Naive thymus-derived CD8-positive, alpha-beta T cell (primary cell): ENCODE measurements around the gene MAPK12. TPM values are rescaled to one million over a fixed set of nuclear protein-coding genes. Genes with fewer than 3 reads are reported as not detected.

ENCODE experiments used
- ATAC-seq, 2 donors: fragments of 150-1000 bp; cut with Tn5 transposase in 1 of 2; sonication (Bioruptor Pico), chemical (Tn5 transposase) in 1 of 2; 1 replicate in 1 of 2; 2 replicates in 1 of 2; pipeline ENCODE4 v1.10.0; 2021; ENCODE audit warnings: mild to moderate bottlenecking in 2 of 2, moderate library complexity in 2 of 2
- POLR2A ChIA-PET: fragments of 350-600 bp; sonication (Branson Sonifier 250); formaldehyde crosslinking; loops from one replicate; lab custom pipeline; 2021; ENCODE audit warnings: antibody characterized with exemption; lab: Charles Lee
- DNase-seq, 10 donors: peaks; one replicate each; pipeline versions ENCODE4 v3.0.0 to v3.0.0-alpha.2; 2020 to 2022
- H3K27ac Mint-ChIP-seq, 10 donors: one replicate each; pipeline ENCODE4 v1.8.0; 2020 to 2022; ENCODE audit warnings: mild to moderate bottlenecking in 10 of 10, mixed read lengths in 10 of 10, moderate library complexity in 4 of 10, inconsistent platforms in 1 of 10
- H3K27me3 Mint-ChIP-seq, 5 donors: one replicate each; pipeline ENCODE4 v1.8.0; 2021 to 2022; ENCODE audit warnings: mixed read lengths in 5 of 5
- H3K36me3 Mint-ChIP-seq, 3 donors: one replicate each; pipeline ENCODE4 v1.8.0; 2020 to 2022; ENCODE audit warnings: mixed read lengths in 3 of 3, mild to moderate bottlenecking in 2 of 3, inconsistent platforms in 1 of 3
- H3K4me1 Mint-ChIP-seq, 4 donors: one replicate each; pipeline ENCODE4 v1.8.0; 2021 to 2022; ENCODE audit warnings: mixed read lengths in 4 of 4
- H3K4me3 Mint-ChIP-seq, 10 donors: one replicate each; pipeline ENCODE4 v1.8.0; 2020 to 2022; ENCODE audit warnings: mild to moderate bottlenecking in 10 of 10, mixed read lengths in 10 of 10, moderate library complexity in 6 of 10, inconsistent platforms in 1 of 10
- H3K9me3 Mint-ChIP-seq, 9 donors: one replicate each; pipeline ENCODE4 v1.8.0; 2020 to 2022; ENCODE audit warnings: mixed read lengths in 9 of 9, mild to moderate bottlenecking in 3 of 9, inconsistent platforms in 1 of 9, moderate library complexity in 1 of 9
- polyA plus RNA-seq, 3 donors: library from polyadenylated mRNA; unstranded; fragments of 300-500 nt; fragmentation: Illumina TruSeq; gene quantifications; one replicate each; pipeline ENCODE4 v1.2.3, GENCODE V29; 2021
- total RNA-seq, 8 experiments: library from RNA in 2 of 8; stranded (reverse) in 2 of 8; gene quantifications; one replicate each; pipeline ENCODE4 v1.2.3 and lab custom pipeline; 2021 to 2026

Gene MAPK12
- total and polyA plus RNA-seq, 5 experiments from 2014 or later = 0.02 to 2.9 (median 1.1) TPM; not detected in 1

GRCh38 chr22:50243685-50244419 lies 17.6 kb downstream of the MAPK12 start:
- no peaks in the 10 kb centered on the region for H3K27me3 Mint-ChIP-seq

GRCh38 chr22:50242406-50242949 lies 19.0 kb downstream of the MAPK12 start:
- ATAC-seq (no peak), DNase-seq (no peak)
- H3K36me3 Mint-ChIP-seq = peaks cover 0 to 40% (median 4%) of the 10 kb centered on the region in 3 donors
- POLR2A ChIA-PET = interaction anchor here (0.8 to 1.3 kb wide), 6 partner anchors 9 to 290 kb away, joined by 3 to 7 read pairs (median 4); partner anchors contain the start of gene SCO2
- no peaks in the 10 kb centered on the region for H3K9me3 Mint-ChIP-seq
- peak overlapping the region in 9 of 10 donors; percentile 11 to 99 (median 65) for H3K27ac Mint-ChIP-seq
- no peaks in the 10 kb centered on the region for H3K27me3 Mint-ChIP-seq
- H3K4me3 Mint-ChIP-seq = peak overlapping the region; percentile 85 to 100 (median 99)
- peaks cover 14 to 67% (median 34%) of the 10 kb centered on the region in 4 donors for H3K4me1 Mint-ChIP-seq

More at GRCh38 chr22:50243685-50244419, 17.6 kb downstream of the MAPK12 start:
- Mint-ChIP-seq H3K4me1 (peaks cover 11 to 63% (median 31%) of the 10 kb centered on the region in 4 donors), H3K36me3 (peaks cover 0 to 32% (median 4%) of the 10 kb centered on the region in 3 donors), H3K4me3 (peak overlapping the region; percentile 85 to 100 (median 99)), H3K27ac (peak overlapping the region; percentile 98 to 100 (median 100)), H3K9me3 (no peaks in the 10 kb centered on the region)
- POLR2A ChIA-PET = interaction anchor here (0.6 to 3.5 kb wide), 20 partner anchors 8 to 384 kb away, joined by 3 to 20 read pairs (median 4); partner anchors contain the start of genes ARSA, DENND6B and SCO2
- ATAC-seq (no peak), DNase-seq (no peak)

DNA sequence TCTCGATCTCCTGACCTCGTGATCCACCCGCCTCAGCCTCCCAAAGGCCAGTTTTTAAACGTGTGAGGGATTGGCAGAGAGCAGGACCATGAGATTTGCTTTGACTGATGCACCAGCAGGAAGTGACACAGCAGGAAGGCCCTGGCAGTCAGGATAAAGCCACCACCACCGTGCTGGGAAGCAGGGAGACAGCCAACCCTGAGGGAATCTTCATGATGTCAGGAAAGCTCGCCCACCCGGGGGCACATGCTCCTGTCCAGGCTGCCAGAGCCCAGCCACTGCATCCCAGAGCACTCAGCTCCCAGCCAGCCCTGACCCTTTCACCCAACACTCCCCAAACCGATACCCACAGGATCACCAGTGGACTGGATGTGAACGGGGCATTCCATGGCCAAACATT lies 22.7 kb downstream of the MAPK12 start:
- no peaks in the 10 kb centered on the region for H3K9me3 Mint-ChIP-seq
- DNase-seq (no peak), ATAC-seq (no peak)
- H3K36me3 Mint-ChIP-seq = peaks cover 0 to 55% (median 0%) of the 10 kb centered on the region in 3 donors
- no peak overlapping the region for H3K4me3 Mint-ChIP-seq
- H3K27me3 Mint-ChIP-seq = no peaks in the 10 kb centered on the region
- H3K4me1 Mint-ChIP-seq = peaks cover 24 to 73% (median 40%) of the 10 kb centered on the region in 4 donors
- POLR2A ChIA-PET = interaction anchor here (0.7 kb wide), 1 partner anchor 308 kb away, joined by 3 read pairs; no protein-coding TSS in a partner anchor
- no peak overlapping the region for H3K27ac Mint-ChIP-seq

GRCh38 chr22:50236731-50237409 lies 24.6 kb downstream of the MAPK12 start:
- Mint-ChIP-seq H3K9me3 (no peaks in the 10 kb centered on the region), H3K4me1 (peaks cover 23 to 62% (median 35%) of the 10 kb centered on the region in 4 donors), H3K36me3 (peaks cover 0 to 70% (median 0%) of the 10 kb centered on the region in 3 donors), H3K4me3 (peak overlapping the region in 1 of 10 donors; percentile 34), H3K27me3 (no peaks in the 10 kb centered on the region), H3K27ac (peak overlapping the region in 3 of 10 donors; percentile 6 to 88 (median 65))
- POLR2A ChIA-PET = no interaction called here
- no peak for DNase-seq
- ATAC-seq = no peak

GRCh38 chr22:50233223-50233622 lies 28.3 kb downstream of the MAPK12 start:
- H3K9me3 Mint-ChIP-seq = no peaks in the 10 kb centered on the region
- peaks cover 12 to 41% (median 32%) of the 10 kb centered on the region in 4 donors for H3K4me1 Mint-ChIP-seq
- H3K27me3 Mint-ChIP-seq = no peaks in the 10 kb centered on the region
- POLR2A ChIA-PET = no interaction called here
- H3K4me3 Mint-ChIP-seq = no peak overlapping the region
- no peak for ATAC-seq
- no peak overlapping the region for H3K27ac Mint-ChIP-seq
- DNase-seq = no peak
- H3K36me3 Mint-ChIP-seq = peaks cover 0 to 75% (median 0%) of the 10 kb centered on the region in 3 donors

DNA sequence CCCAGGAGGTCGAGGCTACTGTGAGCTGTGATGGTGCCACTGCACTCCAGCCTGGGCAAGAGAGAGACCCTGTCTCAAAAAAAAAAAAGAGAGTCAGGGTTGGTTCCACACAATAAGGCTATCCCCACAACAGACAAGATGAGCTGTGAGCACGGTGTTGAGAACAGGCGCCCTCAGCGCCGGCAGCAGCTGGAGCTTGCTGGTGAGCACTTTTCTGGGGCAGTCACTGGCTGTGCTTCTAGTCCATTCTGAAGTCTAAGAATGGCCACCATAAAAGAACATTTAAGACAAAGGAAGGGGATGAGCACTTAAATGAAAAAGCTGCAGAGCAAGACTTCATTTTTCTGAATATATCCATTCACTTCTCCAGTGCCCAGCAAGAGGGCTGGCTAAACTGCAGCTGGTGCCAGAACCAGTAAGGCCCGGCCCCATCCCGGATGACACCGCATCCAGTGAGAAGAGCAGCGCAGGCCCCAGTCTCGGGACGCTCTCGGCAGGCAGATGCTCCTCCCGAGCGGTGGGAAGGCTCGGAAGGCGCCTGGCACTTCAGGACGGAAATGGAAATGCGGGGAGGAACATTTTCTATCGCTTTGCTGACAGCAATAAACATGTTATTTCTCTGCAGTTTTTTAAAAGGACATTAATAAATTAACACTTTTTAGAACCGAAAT lies 28.9 kb downstream of the MAPK12 start:
- H3K27ac Mint-ChIP-seq = no peak overlapping the region
- peaks cover 0 to 69% (median 0%) of the 10 kb centered on the region in 3 donors for H3K36me3 Mint-ChIP-seq
- H3K27me3 Mint-ChIP-seq = no peaks in the 10 kb centered on the region
- ATAC-seq (no peak), DNase-seq (no peak)
- H3K4me1 Mint-ChIP-seq = peaks cover 12 to 36% (median 28%) of the 10 kb centered on the region in 4 donors
- H3K9me3 Mint-ChIP-seq = no peaks in the 10 kb centered on the region
- POLR2A ChIA-PET = interaction anchor here (0.8 kb wide), 1 partner anchor 12 kb away, joined by 3 read pairs; no protein-coding TSS in a partner anchor
- H3K4me3 Mint-ChIP-seq = no peak overlapping the region

- no peak overlapping the region for H3K4me3 Mint-ChIP-seq
- H3K27ac Mint-ChIP-seq = no peak overlapping the region
- no peaks in the 10 kb centered on the region for H3K9me3 Mint-ChIP-seq
- H3K4me1 Mint-ChIP-seq = peaks cover 3 to 17% (median 15%) of the 10 kb centered on the region in 4 donors
- peaks cover 0 to 71% (median 4%) of the 10 kb centered on the region in 3 donors for H3K36me3 Mint-ChIP-seq
- DNase-seq (no peak), ATAC-seq (no peak)
- POLR2A ChIA-PET = no interaction called here
- no peaks in the 10 kb centered on the region for H3K27me3 Mint-ChIP-seq
These were observed 32.1 kb downstream of the MAPK12 start for GRCh38 chr22:50229370-50229769.

DNA sequence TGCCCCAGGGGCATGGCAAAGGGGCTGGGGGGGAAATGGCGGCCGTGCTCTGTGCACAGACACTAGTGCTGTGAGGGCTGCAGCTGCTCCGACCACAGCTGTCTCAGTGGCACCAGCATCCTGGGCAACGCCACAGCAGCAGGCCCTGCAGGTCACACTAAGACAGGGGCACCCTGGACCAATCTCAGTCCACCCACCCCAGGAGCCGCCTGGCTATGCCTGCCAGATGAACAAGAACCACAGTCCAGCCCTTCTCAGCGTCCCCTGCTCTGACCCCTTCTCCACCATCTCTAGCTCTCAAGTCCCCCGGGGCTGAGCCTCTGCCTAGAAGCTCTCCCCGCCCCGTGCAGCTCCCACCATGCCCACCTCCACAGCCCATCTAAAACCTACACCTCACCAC lies 33.1 kb downstream of the MAPK12 start:
- Mint-ChIP-seq H3K4me3 (no peak overlapping the region), H3K36me3 (peaks cover 0 to 73% (median 6%) of the 10 kb centered on the region in 3 donors), H3K27ac (peak overlapping the region in 3 of 10 donors; percentile 53 to 75 (median 62)), H3K27me3 (no peaks in the 10 kb centered on the region), H3K9me3 (no peaks in the 10 kb centered on the region), H3K4me1 (peaks cover 3 to 10% (median 8%) of the 10 kb centered on the region in 4 donors)
- POLR2A ChIA-PET = no interaction called here
- ATAC-seq = no peak
- peak in 1 of 10 donors; percentile 36 for DNase-seq

GRCh38 chr22:50227579-50228215 lies 33.8 kb downstream of the MAPK12 start:
- DNase-seq (no peak), ATAC-seq (no peak)
- H3K4me3 Mint-ChIP-seq = no peak overlapping the region
- peaks cover 0 to 75% (median 10%) of the 10 kb centered on the region in 3 donors for H3K36me3 Mint-ChIP-seq
- POLR2A ChIA-PET = no interaction called here
- H3K4me1 Mint-ChIP-seq = peaks cover 3 to 10% (median 8%) of the 10 kb centered on the region in 4 donors
- H3K27me3 Mint-ChIP-seq = no peaks in the 10 kb centered on the region
- H3K27ac Mint-ChIP-seq = peak overlapping the region in 1 of 10 donors; percentile 43
- H3K9me3 Mint-ChIP-seq = no peaks in the 10 kb centered on the region

GRCh38 chr22:50226875-50227165 lies 34.7 kb downstream of the MAPK12 start:
- H3K9me3 Mint-ChIP-seq = no peaks in the 10 kb centered on the region
- H3K4me3 Mint-ChIP-seq = no peak overlapping the region
- POLR2A ChIA-PET = no interaction called here
- H3K4me1 Mint-ChIP-seq = peaks cover 3 to 10% (median 8%) of the 10 kb centered on the region in 4 donors
- no peak overlapping the region for H3K27ac Mint-ChIP-seq
- peaks cover 0 to 68% (median 10%) of the 10 kb centered on the region in 3 donors for H3K36me3 Mint-ChIP-seq
- no peak for ATAC-seq
- DNase-seq = no peak
- no peaks in the 10 kb centered on the region for H3K27me3 Mint-ChIP-seq

DNA sequence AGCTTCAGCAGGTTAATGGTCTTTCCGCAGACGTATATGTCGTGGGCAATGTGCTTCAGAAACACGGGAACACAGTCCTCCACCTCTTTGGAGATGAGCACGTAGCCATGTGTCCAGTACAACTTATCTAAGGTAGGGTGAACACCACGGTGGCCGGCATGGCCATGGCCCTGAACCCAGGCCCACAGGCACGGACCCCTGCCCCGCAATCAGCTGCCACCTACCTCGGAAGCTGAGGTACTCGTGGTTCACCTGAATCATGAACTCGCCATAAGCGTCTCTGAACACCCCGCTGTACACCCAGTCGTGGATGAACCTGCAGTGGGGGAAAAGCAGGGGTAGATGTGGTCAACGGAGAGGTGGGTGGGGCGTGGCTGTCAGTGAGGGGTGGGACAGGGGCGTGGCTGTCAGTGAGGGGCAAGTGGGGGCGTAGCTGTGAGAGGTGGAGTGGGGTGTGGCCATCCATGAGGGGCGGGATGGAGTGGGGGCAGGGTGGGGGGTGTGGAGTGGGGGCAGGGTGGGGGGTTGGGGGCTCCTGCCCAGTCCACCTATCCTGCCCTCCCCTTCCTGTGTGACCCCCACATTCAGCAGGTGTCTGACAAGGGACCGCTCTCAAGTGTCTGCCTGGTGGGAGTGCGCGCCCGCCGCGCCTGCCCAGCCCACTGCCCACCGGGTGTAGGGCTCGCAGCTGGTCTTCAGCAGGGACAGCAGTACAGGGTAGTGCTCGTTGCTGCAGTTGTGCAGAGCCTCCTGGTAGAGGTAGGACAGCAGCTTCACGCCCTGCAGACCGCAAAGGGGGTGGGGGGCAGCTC lies 35.2 kb downstream of the MAPK12 start:
- Mint-ChIP-seq H3K4me1 (peaks cover 3 to 10% (median 8%) of the 10 kb centered on the region in 4 donors), H3K9me3 (no peaks in the 10 kb centered on the region), H3K27ac (peak overlapping the region in 2 of 10 donors; percentile 18 to 48), H3K36me3 (peaks cover 0 to 63% (median 10%) of the 10 kb centered on the region in 3 donors), H3K4me3 (no peak overlapping the region), H3K27me3 (no peaks in the 10 kb centered on the region)
- DNase-seq (no peak), ATAC-seq (no peak)
- POLR2A ChIA-PET = no interaction called here
